Measurements from ENCODE around the gene QARS1.

DNA sequence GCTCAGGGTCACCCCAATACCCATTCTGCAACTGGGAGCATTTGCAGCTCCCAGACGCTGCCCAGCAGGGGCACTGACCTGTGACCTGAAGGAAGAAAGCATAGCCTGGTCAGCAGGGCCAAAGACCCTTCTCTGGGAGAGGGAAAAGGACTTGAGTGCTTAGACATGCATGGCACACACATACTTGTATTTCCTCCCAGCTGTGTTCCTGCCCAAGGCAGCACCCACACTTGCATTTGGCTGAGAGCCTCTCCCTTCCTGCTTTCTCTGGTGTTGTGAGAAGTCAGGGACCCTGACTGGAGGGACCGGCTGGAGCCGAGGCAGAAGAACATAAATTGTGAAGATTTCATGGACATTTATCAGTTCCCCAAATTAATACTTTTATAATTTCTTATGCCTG is 35.5 kb upstream of the QARS1 start:
- TF ChIP-seq, protein P1, sequence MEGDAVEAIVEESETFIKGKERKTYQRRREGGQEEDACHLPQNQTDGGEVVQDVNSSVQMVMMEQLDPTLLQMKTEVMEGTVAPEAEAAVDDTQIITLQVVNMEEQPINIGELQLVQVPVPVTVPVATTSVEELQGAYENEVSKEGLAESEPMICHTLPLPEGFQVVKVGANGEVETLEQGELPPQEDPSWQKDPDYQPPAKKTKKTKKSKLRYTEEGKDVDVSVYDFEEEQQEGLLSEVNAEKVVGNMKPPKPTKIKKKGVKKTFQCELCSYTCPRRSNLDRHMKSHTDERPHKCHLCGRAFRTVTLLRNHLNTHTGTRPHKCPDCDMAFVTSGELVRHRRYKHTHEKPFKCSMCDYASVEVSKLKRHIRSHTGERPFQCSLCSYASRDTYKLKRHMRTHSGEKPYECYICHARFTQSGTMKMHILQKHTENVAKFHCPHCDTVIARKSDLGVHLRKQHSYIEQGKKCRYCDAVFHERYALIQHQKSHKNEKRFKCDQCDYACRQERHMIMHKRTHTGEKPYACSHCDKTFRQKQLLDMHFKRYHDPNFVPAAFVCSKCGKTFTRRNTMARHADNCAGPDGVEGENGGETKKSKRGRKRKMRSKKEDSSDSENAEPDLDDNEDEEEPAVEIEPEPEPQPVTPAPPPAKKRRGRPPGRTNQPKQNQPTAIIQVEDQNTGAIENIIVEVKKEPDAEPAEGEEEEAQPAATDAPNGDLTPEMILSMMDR (conservative IDR thresholded peaks at IDR 0.05 in 1 of 2, IDR thresholded peaks at IDR 0.05 in 1 of 2; ENCODE audit: extremely low read depth in 1 of 2, insufficient read depth in 1 of 2, low read depth in 1 of 2, low read length in 2 of 2): no peak
- no peak for TF ChIP-seq EZH2 (IDR thresholded peaks at IDR 0.05; ENCODE audit: borderline replicate concordance, low read length)
